Coronary artery (tissue), 2 donors: ENCODE results near the gene ANKS1A.

Experiments
- DNase-seq: peaks from one replicate; pipeline ENCODE4 v3.0.0-alpha.2; 2017; ENCODE audit warnings: low spot score
- H3K27ac ChIP-seq, 2 donors: fragments of 200-600 bp; sonication (generic); one replicate each; pipeline ENCODE4 v1.5.1; 2016 to 2019
- H3K4me3 ChIP-seq: fragments of 200-600 bp; sonication (generic); 2 replicates; pipeline ENCODE4 v1.5.1; 2016; ENCODE audit warnings: mild to moderate bottlenecking, moderate library complexity
- TF ChIP-seq, protein P1 (sequence below): fragments of 200-600 bp; sonication (generic); IDR thresholded peaks from one replicate; pipeline ENCODE4 v1.5.1; 2019; ENCODE audit warnings: antibody characterized with exemption

The ANKS1A gene

DNA sequence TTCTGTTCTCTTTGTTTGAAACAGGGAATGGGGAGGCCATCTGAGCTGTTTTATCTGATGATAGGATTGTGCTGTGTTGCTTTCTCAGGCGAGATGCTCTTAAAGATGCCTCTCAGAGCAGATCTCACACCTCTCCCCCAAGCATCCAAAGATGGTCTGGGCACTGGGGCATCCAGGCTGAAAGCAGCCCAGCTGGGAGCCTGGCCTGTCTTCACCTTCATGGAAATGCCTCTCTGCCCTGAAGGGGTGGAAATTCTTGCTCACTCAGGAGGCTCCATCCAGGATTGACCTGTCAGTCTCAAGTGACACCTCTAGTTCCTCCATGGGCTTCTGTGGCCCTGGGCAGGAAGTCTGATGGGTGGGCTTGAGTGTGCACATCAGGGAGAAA, 165.7 kb downstream of the ANKS1A start:
- DNase-seq = no peak
- Histone ChIP-seq H3K4me3 (no peak overlapping the region), H3K27ac (peak overlapping the region in 1 of 2 donors; percentile 47)
- TF ChIP-seq, protein P1, sequence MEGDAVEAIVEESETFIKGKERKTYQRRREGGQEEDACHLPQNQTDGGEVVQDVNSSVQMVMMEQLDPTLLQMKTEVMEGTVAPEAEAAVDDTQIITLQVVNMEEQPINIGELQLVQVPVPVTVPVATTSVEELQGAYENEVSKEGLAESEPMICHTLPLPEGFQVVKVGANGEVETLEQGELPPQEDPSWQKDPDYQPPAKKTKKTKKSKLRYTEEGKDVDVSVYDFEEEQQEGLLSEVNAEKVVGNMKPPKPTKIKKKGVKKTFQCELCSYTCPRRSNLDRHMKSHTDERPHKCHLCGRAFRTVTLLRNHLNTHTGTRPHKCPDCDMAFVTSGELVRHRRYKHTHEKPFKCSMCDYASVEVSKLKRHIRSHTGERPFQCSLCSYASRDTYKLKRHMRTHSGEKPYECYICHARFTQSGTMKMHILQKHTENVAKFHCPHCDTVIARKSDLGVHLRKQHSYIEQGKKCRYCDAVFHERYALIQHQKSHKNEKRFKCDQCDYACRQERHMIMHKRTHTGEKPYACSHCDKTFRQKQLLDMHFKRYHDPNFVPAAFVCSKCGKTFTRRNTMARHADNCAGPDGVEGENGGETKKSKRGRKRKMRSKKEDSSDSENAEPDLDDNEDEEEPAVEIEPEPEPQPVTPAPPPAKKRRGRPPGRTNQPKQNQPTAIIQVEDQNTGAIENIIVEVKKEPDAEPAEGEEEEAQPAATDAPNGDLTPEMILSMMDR = no peak

DNA sequence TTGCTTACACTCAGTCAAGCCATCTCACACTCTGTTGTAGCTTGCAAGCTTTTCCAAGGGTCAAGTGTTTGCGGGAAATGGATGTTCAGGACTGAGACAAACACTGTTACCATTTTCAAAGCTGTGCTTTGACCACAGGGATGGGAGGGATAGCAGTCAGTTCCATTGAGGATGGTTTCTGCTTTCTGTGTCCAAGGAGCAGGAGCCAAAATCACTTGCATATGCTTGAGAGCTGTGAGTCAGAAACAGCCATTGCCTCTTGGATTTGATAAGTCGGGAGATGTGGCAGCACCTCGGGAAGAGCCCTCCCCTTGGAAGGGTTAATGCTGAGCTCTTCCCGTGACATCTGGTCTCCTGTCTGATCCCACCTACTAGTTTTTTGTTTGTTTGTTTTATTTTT, 166.8 kb downstream of the ANKS1A start:
- TF ChIP-seq, protein P1 = no peak
- DNase-seq = no peak
- Histone ChIP-seq H3K4me3 (no peak overlapping the region), H3K27ac (peak overlapping the region in 1 of 2 donors; percentile 1)

DNA sequence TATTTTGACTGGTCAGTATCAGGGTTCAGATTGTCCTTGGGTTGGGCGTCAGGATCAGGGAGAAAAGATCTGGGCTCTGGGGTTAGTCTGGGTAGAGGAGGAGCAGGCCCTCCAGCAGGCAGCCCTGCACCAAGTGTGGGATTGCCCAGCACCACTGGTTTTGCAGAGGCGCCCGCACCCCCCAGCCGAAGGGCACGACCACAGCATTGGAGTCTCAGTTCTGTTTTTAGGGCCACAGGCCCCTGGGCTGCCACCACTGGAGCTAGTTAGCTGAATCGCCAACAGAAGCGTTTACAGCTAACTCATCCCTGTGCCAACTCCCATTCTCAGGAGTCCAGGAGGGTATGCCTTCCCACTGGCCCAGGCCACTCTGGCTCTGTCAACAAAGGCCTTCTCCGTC, 167.9 kb downstream of the ANKS1A start:
- TF ChIP-seq, protein P1 = no peak
- Histone ChIP-seq H3K4me3 (no peak overlapping the region), H3K27ac (no peak overlapping the region)
- DNase-seq = no peak

DNA sequence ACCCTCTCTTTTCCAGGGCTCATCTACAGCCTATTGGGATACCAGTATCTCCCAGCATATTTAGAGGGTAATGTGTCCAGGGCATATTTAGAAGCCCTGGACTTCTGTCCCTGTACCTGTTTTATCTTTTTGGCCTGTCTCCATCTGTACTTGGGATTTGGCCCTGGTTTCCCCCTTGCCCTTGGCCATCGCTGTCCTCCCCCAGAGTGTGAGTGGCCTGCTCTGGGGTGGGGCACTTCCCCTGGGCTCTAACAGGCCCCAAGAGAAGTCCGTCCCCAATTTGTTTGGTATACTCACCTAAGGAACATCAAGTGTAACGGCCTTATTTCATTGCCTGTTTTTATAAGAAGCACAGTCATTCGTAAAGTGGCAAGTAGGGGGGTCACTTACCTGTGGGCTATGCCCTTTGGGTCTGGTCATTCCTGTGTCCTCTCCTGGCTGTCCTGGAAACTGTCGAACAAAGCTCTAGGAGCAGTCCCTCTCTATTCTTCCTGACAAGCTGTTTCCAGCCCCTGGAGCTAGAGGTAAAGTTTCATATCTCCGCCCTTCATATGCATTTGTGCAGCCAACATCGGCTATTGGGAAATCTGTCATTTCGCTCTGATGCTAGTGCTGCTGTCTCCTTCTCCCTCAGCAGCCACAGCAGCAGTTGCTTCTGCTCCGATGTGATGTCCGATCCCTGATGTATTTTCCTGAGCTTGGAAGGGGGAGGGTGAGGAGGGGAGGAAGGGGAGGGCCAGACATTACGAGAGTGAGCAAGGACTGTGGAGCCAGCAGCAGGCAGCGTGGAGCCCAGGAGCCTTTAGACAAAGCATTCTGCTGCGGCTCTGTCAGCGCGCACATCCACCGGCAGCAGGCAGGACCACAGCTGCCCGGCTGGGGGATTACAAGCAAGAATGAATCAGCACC, 168.6 kb downstream of the ANKS1A start:
- TF ChIP-seq, protein P1 = no peak
- Histone ChIP-seq H3K4me3 (no peak overlapping the region), H3K27ac (no peak overlapping the region)
- no peak for DNase-seq

DNA sequence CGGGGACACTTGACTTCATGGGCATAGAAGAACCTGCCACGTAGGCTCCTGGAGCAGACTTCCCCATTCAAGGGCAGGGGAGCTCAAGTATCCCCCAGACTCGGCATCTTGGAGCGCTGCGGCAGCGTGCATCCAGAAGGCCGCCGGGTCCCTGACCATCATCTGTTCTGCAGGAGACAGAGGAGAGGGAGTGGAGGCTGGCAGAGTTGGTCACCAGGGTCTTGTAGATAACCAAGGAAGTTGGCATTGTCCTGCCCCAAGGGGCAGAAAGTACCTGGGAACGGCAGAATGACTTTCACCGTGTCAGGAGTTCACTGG, 169.3 kb downstream of the ANKS1A start:
- DNase-seq = no peak
- TF ChIP-seq, protein P1 = no peak
- Histone ChIP-seq H3K27ac (no peak overlapping the region), H3K4me3 (no peak overlapping the region)

DNA sequence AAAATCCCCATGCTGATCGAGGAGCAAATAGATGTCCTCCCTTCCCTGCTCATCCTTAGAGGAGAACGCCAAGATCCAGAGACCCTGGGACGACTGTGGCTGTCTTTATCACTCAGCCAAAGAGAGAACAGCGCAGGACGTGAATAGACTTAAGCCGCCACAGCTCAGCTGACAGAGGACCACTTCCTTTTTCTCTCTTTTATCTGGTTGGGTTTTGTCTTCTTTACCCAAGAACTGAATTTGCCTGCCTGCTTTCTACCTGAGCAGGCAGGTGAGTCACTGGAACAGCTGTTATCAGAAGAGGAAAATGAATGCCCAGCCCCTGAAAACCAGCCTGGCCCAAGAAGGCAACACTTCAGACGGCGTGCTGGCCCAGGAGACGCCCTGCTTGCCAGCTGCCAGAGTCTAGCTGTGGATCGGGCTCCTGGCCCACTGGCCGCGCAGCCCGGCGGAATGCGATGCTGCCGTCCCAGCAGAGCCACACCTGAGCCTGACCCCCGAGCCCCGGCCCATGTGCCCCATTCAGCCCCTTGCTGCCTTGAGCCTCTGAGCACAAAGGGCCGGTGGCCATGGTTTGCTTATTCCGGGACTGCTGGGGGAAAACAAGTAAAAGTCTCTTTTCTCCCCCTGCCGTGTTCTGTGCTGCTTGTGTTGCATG, 169.9 kb downstream of the ANKS1A start:
- Histone ChIP-seq H3K4me3 (no peak overlapping the region), H3K27ac (no peak overlapping the region)
- TF ChIP-seq, protein P1 = no peak
- no peak for DNase-seq
